Neural cell (in vitro differentiated cells): ENCODE measurements around the gene NT5DC4. TPM values are rescaled to one million over a fixed set of nuclear protein-coding genes. Genes with fewer than 3 reads are reported as not detected.

Source experiments
- H2AFZ ChIP-seq: fragments of 200-600, 300-800 bp; sonication (generic), shearing (Covaris generic); 2 replicates; pipeline ENCODE4 v1.6.0; 2014; ENCODE audit warnings: low read depth, mild to moderate bottlenecking, antibody characterized with exemption, low read length, moderate library complexity
- H3F3A ChIP-seq: fragments of 200-600 bp; shearing (Covaris generic); 2 replicates; pipeline ENCODE4 v1.6.1; 2016; ENCODE audit warnings: mild to moderate bottlenecking, moderate library complexity, mixed read lengths, antibody characterized with exemption, low read length; ENCODE audit not compliant: insufficient read depth, poor library complexity, severe bottlenecking
- H3K27ac ChIP-seq: fragments of 200-600, 300-800 bp; sonication (generic), shearing (Covaris generic); 2 replicates; pipeline ENCODE4 v1.5.1; 2014; ENCODE audit warnings: mild to moderate bottlenecking, low read length, moderate library complexity
- H3K27me3 ChIP-seq: fragments of 300-800, 200-600 bp; sonication (generic), shearing (Covaris generic); 2 replicates; pipeline ENCODE4 v1.6.0; 2014; ENCODE audit warnings: mild to moderate bottlenecking, low read depth, low read length, moderate library complexity; ENCODE audit not compliant: insufficient read depth
- H3K36me3 ChIP-seq: fragments of 300-800, 200-600 bp; sonication (generic), shearing (Covaris generic); 2 replicates; pipeline ENCODE4 v1.5.1; 2014; ENCODE audit warnings: mild to moderate bottlenecking, antibody characterized with exemption, low read length, moderate library complexity; ENCODE audit not compliant: insufficient read depth
- H3K4me2 ChIP-seq: fragments of 300-800, 200-600 bp; sonication (generic), shearing (Covaris generic); 2 replicates; pipeline ENCODE4 v1.6.0; 2014; ENCODE audit warnings: mild to moderate bottlenecking, low read length
- H3K4me3 ChIP-seq: fragments of 300-800, 200-600 bp; sonication (generic), shearing (Covaris generic); 2 replicates; pipeline ENCODE4 v1.5.1; 2014; ENCODE audit warnings: mild to moderate bottlenecking, low read length, moderate library complexity
- H3K79me2 ChIP-seq: fragments of 200-600 bp; shearing (Covaris generic); replicated peaks from 2 replicates; pipeline ENCODE4 v1.6.0; 2014; ENCODE audit warnings: mild to moderate bottlenecking, low read length, moderate library complexity; ENCODE audit not compliant: insufficient read depth
- H3K9ac ChIP-seq: fragments of 300-800, 200-600 bp; sonication (generic), shearing (Covaris generic); 2 replicates; pipeline ENCODE4 v1.6.1; 2016; ENCODE audit warnings: mild to moderate bottlenecking, low read length, mixed read lengths
- H3K9me2 ChIP-seq: fragments of 200-600 bp; shearing (Covaris generic); 2 replicates; pipeline ENCODE4 v1.6.1; 2016; ENCODE audit warnings: mild to moderate bottlenecking, low read length, mixed read lengths; ENCODE audit not compliant: insufficient read depth
- H3K9me3 ChIP-seq: fragments of 200-600, 300-800 bp; sonication (generic), shearing (Covaris generic); 2 replicates; pipeline ENCODE4 v1.6.1; 2016; ENCODE audit warnings: mild to moderate bottlenecking, mixed run types, low read length, moderate library complexity, mixed read lengths
- H4K20me1 ChIP-seq: fragments of 200-600 bp; shearing (Covaris generic); 2 replicates; pipeline ENCODE4 v1.6.1; 2016; ENCODE audit warnings: mild to moderate bottlenecking, mixed run types; ENCODE audit not compliant: insufficient read depth
- CTCF ChIP-seq: fragments of 450-650 bp; IDR thresholded peaks from 2 replicates; pipeline ENCODE4 v1.5.1; 2014; ENCODE audit warnings: antibody characterized with exemption, mild to moderate bottlenecking, moderate library complexity; ENCODE audit not compliant: poor library complexity, severe bottlenecking
- EP300 ChIP-seq: fragments of 450-650 bp; conservative IDR thresholded peaks from 2 replicates; pipeline ENCODE4 v1.6.1; 2014; ENCODE audit warnings: antibody characterized with exemption, mild to moderate bottlenecking, moderate library complexity; ENCODE audit not compliant: poor library complexity, severe bottlenecking
- EZH2 ChIP-seq: fragments of 200-600, 300-800 bp; shearing (Covaris generic), sonication (generic); IDR thresholded peaks from 2 replicates; pipeline ENCODE4 v1.6.1; 2014; ENCODE audit warnings: antibody characterized with exemption, low read length, borderline replicate concordance, mild to moderate bottlenecking; ENCODE audit not compliant: insufficient read depth, poor library complexity, severe bottlenecking
- MXI1 ChIP-seq: fragments of 450-650 bp; conservative IDR thresholded peaks from 2 replicates; pipeline ENCODE4 v1.6.1; 2014; ENCODE audit warnings: antibody characterized with exemption, mild to moderate bottlenecking; ENCODE audit not compliant: poor library complexity, severe bottlenecking
- POLR2AphosphoS5 ChIP-seq: IDR thresholded peaks from 2 replicates; pipeline ENCODE4 v1.6.1; 2012
- RAD21 ChIP-seq: fragments of 450-650 bp; conservative IDR thresholded peaks from 2 replicates; pipeline ENCODE4 v1.6.1; 2014; ENCODE audit warnings: antibody characterized with exemption, mild to moderate bottlenecking, moderate library complexity
- SMC3 ChIP-seq: fragments of 450-650 bp; conservative IDR thresholded peaks from 2 replicates; pipeline ENCODE4 v1.6.1; 2014; ENCODE audit warnings: antibody characterized with exemption, mild to moderate bottlenecking, moderate library complexity; ENCODE audit not compliant: poor library complexity
- TAF1 ChIP-seq: IDR thresholded peaks from 2 replicates; pipeline ENCODE4 v1.6.1; 2012; ENCODE audit warnings: low read depth
- polyA plus RNA-seq: library from polyadenylated mRNA; depleted of rRNA; stranded (reverse); fragments of >200 nt; gene quantifications from 2 replicates; pipeline ENCODE4 v1.2.3, GENCODE V29; 2014
- TF ChIP-seq, protein P1 (sequence below): IDR thresholded peaks from 2 replicates; pipeline ENCODE4 v1.6.1; 2012; ENCODE audit warnings: borderline replicate concordance

Gene NT5DC4
- polyA plus RNA-seq, 1 donor from 2014 or later = not detected

DNA sequence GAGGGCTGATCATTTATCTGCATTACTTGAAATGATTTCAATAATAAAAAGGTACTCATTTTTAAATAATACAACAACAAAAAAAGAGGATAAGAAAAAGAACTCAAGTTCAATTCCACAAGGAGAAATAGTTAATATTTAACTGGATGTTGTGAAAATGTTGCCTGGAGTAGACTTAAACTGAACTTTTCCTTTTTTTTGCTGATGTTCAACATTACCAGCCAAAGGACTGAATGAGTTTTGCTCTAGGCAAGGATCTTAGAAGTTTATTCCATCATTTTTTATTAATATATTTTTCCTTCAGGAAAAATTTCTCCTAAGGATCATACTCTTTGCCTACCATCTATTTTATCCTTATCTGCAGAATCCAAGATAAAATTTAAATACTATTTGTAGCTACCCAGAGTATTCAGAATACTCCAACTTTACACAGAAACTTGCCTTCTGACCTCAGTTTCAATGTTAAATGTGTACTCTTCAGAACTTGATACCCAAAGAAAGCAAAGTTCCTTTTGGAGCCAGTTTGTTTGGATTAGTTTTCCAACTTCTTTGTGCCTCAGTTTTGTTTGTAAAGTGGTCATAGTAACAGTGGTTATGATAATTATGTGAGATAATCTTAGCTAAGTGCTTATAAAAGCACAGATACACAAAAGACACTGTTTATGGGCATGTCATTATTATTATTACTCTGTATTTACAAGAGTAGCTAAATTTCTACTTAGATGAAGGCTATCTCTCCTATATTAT is 30.8 kb downstream of the NT5DC4 start:
- Histone ChIP-seq H3K4me3 (no peak overlapping the region), H3K27ac (no peak overlapping the region), H3K36me3 (no peaks in the 10 kb centered on the region), H3K27me3 (no peaks in the 10 kb centered on the region), H3K9me2 (no peaks in the 10 kb centered on the region), H3K9ac (no peak overlapping the region), H2AFZ (no peak overlapping the region), H3K9me3 (no peaks in the 10 kb centered on the region), H3F3A (no peaks in the 10 kb centered on the region), H3K79me2 (no peaks in the 10 kb centered on the region), H4K20me1 (no peaks in the 10 kb centered on the region), H3K4me2 (no peak overlapping the region)
- TF ChIP-seq CTCF (no peak), EP300 (no peak), SMC3 (no peak), POLR2AphosphoS5 (no peak), TAF1 (no peak), MXI1 (no peak), EZH2 (no peak), RAD21 (no peak)
- TF ChIP-seq, protein P1, sequence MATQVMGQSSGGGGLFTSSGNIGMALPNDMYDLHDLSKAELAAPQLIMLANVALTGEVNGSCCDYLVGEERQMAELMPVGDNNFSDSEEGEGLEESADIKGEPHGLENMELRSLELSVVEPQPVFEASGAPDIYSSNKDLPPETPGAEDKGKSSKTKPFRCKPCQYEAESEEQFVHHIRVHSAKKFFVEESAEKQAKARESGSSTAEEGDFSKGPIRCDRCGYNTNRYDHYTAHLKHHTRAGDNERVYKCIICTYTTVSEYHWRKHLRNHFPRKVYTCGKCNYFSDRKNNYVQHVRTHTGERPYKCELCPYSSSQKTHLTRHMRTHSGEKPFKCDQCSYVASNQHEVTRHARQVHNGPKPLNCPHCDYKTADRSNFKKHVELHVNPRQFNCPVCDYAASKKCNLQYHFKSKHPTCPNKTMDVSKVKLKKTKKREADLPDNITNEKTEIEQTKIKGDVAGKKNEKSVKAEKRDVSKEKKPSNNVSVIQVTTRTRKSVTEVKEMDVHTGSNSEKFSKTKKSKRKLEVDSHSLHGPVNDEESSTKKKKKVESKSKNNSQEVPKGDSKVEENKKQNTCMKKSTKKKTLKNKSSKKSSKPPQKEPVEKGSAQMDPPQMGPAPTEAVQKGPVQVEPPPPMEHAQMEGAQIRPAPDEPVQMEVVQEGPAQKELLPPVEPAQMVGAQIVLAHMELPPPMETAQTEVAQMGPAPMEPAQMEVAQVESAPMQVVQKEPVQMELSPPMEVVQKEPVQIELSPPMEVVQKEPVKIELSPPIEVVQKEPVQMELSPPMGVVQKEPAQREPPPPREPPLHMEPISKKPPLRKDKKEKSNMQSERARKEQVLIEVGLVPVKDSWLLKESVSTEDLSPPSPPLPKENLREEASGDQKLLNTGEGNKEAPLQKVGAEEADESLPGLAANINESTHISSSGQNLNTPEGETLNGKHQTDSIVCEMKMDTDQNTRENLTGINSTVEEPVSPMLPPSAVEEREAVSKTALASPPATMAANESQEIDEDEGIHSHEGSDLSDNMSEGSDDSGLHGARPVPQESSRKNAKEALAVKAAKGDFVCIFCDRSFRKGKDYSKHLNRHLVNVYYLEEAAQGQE = no peak

DNA sequence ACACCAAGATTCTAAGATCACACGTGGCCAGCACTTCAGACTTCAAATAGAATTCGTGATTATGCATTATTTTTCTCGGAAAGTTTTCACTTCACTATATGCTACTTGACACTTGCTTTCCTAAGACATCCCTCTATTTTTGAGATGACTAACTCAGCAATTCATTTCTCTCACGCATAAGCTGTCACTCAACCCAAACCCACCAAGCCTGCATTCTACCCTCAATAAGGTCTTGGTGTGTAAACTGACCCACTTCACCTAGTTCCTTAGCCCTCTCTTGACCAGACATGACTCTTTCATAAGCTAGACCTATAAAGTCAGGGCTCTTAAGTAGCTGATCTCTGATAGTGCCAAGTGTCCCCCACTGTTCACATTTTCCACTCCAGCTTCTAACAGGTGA is 31.8 kb downstream of the NT5DC4 start:
- Histone ChIP-seq H4K20me1 (no peaks in the 10 kb centered on the region), H3K4me3 (no peak overlapping the region), H3K27ac (no peak overlapping the region), H3K27me3 (no peaks in the 10 kb centered on the region), H2AFZ (no peak overlapping the region), H3K9me3 (no peaks in the 10 kb centered on the region), H3F3A (no peaks in the 10 kb centered on the region), H3K79me2 (no peaks in the 10 kb centered on the region), H3K36me3 (no peaks in the 10 kb centered on the region), H3K9ac (no peak overlapping the region), H3K4me2 (no peak overlapping the region), H3K9me2 (no peaks in the 10 kb centered on the region)
- TF ChIP-seq SMC3 = no peak
- TF ChIP-seq EZH2 = no peak
- no peak for TF ChIP-seq MXI1
- no peak for TF ChIP-seq RAD21
- no peak for TF ChIP-seq TAF1
- TF ChIP-seq, protein P1 = no peak
- no peak for TF ChIP-seq POLR2AphosphoS5
- no peak for TF ChIP-seq EP300
- no peak for TF ChIP-seq CTCF
